Lower leg skin (tissue), 4 donors: ENCODE data around the gene KCNE1. TPM values are rescaled to one million over a fixed set of nuclear protein-coding genes. Genes with fewer than 3 reads are reported as not detected.

ENCODE experiments used
- DNase-seq, 2 donors: peaks; one replicate each; pipeline ENCODE4 v3.0.0-alpha.2; 2019; ENCODE audit warnings: low spot score in 2 of 2
- H3K4me3 ChIP-seq: fragments of 200-600 bp; sonication (generic); 2 replicates; pipeline ENCODE4 v1.5.1; 2017; ENCODE audit warnings: mild to moderate bottlenecking, low read depth; ENCODE audit not compliant: poor library complexity, severe bottlenecking
- CTCF ChIP-seq, 3 donors: fragments of 450-650 bp; IDR thresholded peaks; one replicate each; pipeline ENCODE4 v1.5.1; 2016; ENCODE audit warnings: antibody characterized with exemption in 3 of 3, mild to moderate bottlenecking in 3 of 3, moderate library complexity in 2 of 3
- POLR2A ChIP-seq, 2 donors: fragments of 450-650 bp; IDR thresholded peaks; one replicate each; pipeline ENCODE4 v1.6.1; 2016 to 2017; ENCODE audit warnings: antibody characterized with exemption in 2 of 2, mild to moderate bottlenecking in 1 of 2, moderate library complexity in 1 of 2
- WGBS, 2 donors: methylation state at CpG; one replicate each; pipeline ENCODE4 v1.1.5; 2018; 5-methylcytosine and 5-hydroxymethylcytosine counted together
- intact Hi-C: fragments of 100-400 bp; cut with DNase I; formaldehyde crosslinking; loops from one replicate; pipeline ENCODE4 v1.15.0; 2023; ENCODE audit warnings: low total_unique reads
- total RNA-seq, 4 donors: library from RNA; depleted of rRNA; stranded (reverse); fragments of >200 nt; gene quantifications; one replicate each; pipeline ENCODE4 v1.1.0, GENCODE V29; 2016

KCNE1 gene
- total RNA-seq, 4 donors from 2014 or later: 0.13 to 1.4 (median 0.64) TPM

GRCh38 chr21:34534522-34534921 is 22.5 kb upstream of the KCNE1 start:
- intact Hi-C loops: no loop called here

GRCh38 chr21:34533938-34534337 is 21.9 kb upstream of the KCNE1 start:
- 78 to 96% methylated on average over 3 of the region's 3 CpGs for WGBS, 2 donors
- no peak for DNase-seq
- TF ChIP-seq CTCF (IDR thresholded peaks at IDR 0.05) (no peak), POLR2A (IDR thresholded peaks at IDR 0.05) (no peak)
- intact Hi-C loops: no loop called here
- no peak overlapping the region for H3K4me3 ChIP-seq

More at GRCh38 chr21:34534522-34534921, 22.5 kb upstream of the KCNE1 start:
- TF ChIP-seq POLR2A (IDR thresholded peaks at IDR 0.05) (no peak), CTCF (IDR thresholded peaks at IDR 0.05) (no peak)
- DNase-seq: no peak
- no peak overlapping the region for H3K4me3 ChIP-seq
- WGBS, 2 donors: 62 to 69% methylated on average over 4 of the region's 4 CpGs

GRCh38 chr21:34531399-34531798 is 19.4 kb upstream of the KCNE1 start:
- WGBS, 2 donors: 93 to 96% methylated on average over 6 of the region's 6 CpGs
- intact Hi-C loops: no loop called here
- TF ChIP-seq CTCF (IDR thresholded peaks at IDR 0.05): no peak
- TF ChIP-seq POLR2A (IDR thresholded peaks at IDR 0.05): no peak
- H3K4me3 ChIP-seq: no peak overlapping the region
- DNase-seq: no peak

GRCh38 chr21:34530261-34530660 is 18.3 kb upstream of the KCNE1 start:
- no peak overlapping the region for H3K4me3 ChIP-seq
- intact Hi-C loops: no loop called here
- DNase-seq: no peak
- TF ChIP-seq POLR2A (IDR thresholded peaks at IDR 0.05) (no peak), CTCF (IDR thresholded peaks at IDR 0.05) (no peak)

GRCh38 chr21:34528131-34528561 is 16.1 kb upstream of the KCNE1 start:
- no peak for DNase-seq
- TF ChIP-seq POLR2A (IDR thresholded peaks at IDR 0.05) (no peak), CTCF (IDR thresholded peaks at IDR 0.05) (no peak)
- H3K4me3 ChIP-seq: no peak overlapping the region
- WGBS, 2 donors: 28 to 48% methylated on average over 3 of the region's 3 CpGs
- intact Hi-C loops: no loop called here

- peak overlapping the region; percentile 3 for H3K4me3 ChIP-seq
- TF ChIP-seq POLR2A (IDR thresholded peaks at IDR 0.05): no peak
- no peak for TF ChIP-seq CTCF (IDR thresholded peaks at IDR 0.05)
- intact Hi-C loops: no loop called here
- DNase-seq: peak in 1 of 2 donors; percentile 76
- 4 to 7% methylated on average over 10 of the region's 10 CpGs for WGBS, 2 donors
Measured at GRCh38 chr21:34526618-34527290, 14.7 kb upstream of the KCNE1 start.
